ENCODE results near the gene CA10.

The CA10 gene

GRCh38 chr17:51730303-51731050 is 428.0 kb downstream of the CA10 start:
- no peak for TF ChIP-seq POLR2AphosphoS5 (IDR thresholded peaks at IDR 0.05; ENCODE audit: low read depth, low read length)
- no peak for TF ChIP-seq REST (IDR thresholded peaks at IDR 0.05; ENCODE audit: insufficient read depth in 1 of 2, low read depth in 2 of 2, low read length in 2 of 2)
- TF ChIP-seq FOXP2 (optimal IDR thresholded peaks at IDR 0.05; ENCODE audit: borderline replicate concordance, extremely low read depth, extremely low read length, insufficient read depth): no peak

- TF ChIP-seq POLR2AphosphoS5 (IDR thresholded peaks at IDR 0.05; ENCODE audit: low read depth, low read length) (no peak), FOXP2 (optimal IDR thresholded peaks at IDR 0.05; ENCODE audit: borderline replicate concordance, extremely low read depth, extremely low read length, insufficient read depth) (no peak), REST (IDR thresholded peaks at IDR 0.05; ENCODE audit: insufficient read depth in 1 of 2, low read depth in 2 of 2, low read length in 2 of 2) (no peak), TAF1 (IDR thresholded peaks at IDR 0.05; ENCODE audit: borderline replicate concordance, insufficient read depth, low read length) (no peak), SIN3A (IDR thresholded peaks at IDR 0.05; ENCODE audit: borderline replicate concordance, insufficient read depth, low read length) (no peak)
Observed at GRCh38 chr17:51725185-51725584, 433.3 kb downstream of the CA10 start.

- TF ChIP-seq TAF1 (IDR thresholded peaks at IDR 0.05; ENCODE audit: borderline replicate concordance, insufficient read depth, low read length): no peak
- no peak for TF ChIP-seq FOXP2 (optimal IDR thresholded peaks at IDR 0.05; ENCODE audit: borderline replicate concordance, extremely low read depth, extremely low read length, insufficient read depth)
- TF ChIP-seq SIN3A (IDR thresholded peaks at IDR 0.05; ENCODE audit: borderline replicate concordance, insufficient read depth, low read length): no peak
- no peak for TF ChIP-seq REST (IDR thresholded peaks at IDR 0.05; ENCODE audit: insufficient read depth in 1 of 2, low read depth in 2 of 2, low read length in 2 of 2)
- no peak for TF ChIP-seq POLR2AphosphoS5 (IDR thresholded peaks at IDR 0.05; ENCODE audit: low read depth, low read length)
Observed at GRCh38 chr17:51724043-51724580, 434.4 kb downstream of the CA10 start.

GRCh38 chr17:51722994-51723393 is 435.5 kb downstream of the CA10 start:
- TF ChIP-seq FOXP2 (optimal IDR thresholded peaks at IDR 0.05; ENCODE audit: borderline replicate concordance, extremely low read depth, extremely low read length, insufficient read depth) (no peak), POLR2AphosphoS5 (IDR thresholded peaks at IDR 0.05; ENCODE audit: low read depth, low read length) (no peak), SIN3A (IDR thresholded peaks at IDR 0.05; ENCODE audit: borderline replicate concordance, insufficient read depth, low read length) (no peak), REST (IDR thresholded peaks at IDR 0.05; ENCODE audit: insufficient read depth in 1 of 2, low read depth in 2 of 2, low read length in 2 of 2) (no peak), TAF1 (IDR thresholded peaks at IDR 0.05; ENCODE audit: borderline replicate concordance, insufficient read depth, low read length) (no peak)

Data from PFSK-1 (cell line).